IPS-20b (cell line): Measurements from ENCODE around the gene SMARCD1.

Experiments
- H3K27ac ChIP-seq: one replicate; pipeline ENCODE4 v1.5.1; 2013; ENCODE audit warnings: low read length
- H3K27me3 ChIP-seq: 2 replicates; pipeline ENCODE4 v1.6.1; 2013; ENCODE audit warnings: mild to moderate bottlenecking, low read length, inconsistent platforms; ENCODE audit not compliant: insufficient read depth
- H3K36me3 ChIP-seq: 2 replicates; pipeline ENCODE4 v1.6.1; 2013; ENCODE audit warnings: low read depth, mild to moderate bottlenecking, inconsistent platforms, low read length, moderate library complexity; ENCODE audit not compliant: insufficient read depth
- H3K4me1 ChIP-seq: 2 replicates; pipeline ENCODE4 v1.6.1; 2013; ENCODE audit warnings: mild to moderate bottlenecking, control low read depth, inconsistent platforms, low read length, moderate library complexity; ENCODE audit not compliant: insufficient read depth
- H3K4me3 ChIP-seq: 2 replicates; pipeline ENCODE4 v1.5.1; 2013; ENCODE audit warnings: mild to moderate bottlenecking, low read length, inconsistent platforms
- H3K9ac ChIP-seq: 2 replicates; pipeline ENCODE4 v1.6.1; 2013; ENCODE audit warnings: low read depth, mild to moderate bottlenecking, inconsistent platforms, low read length, moderate library complexity
- H3K9me3 ChIP-seq: 2 replicates; pipeline ENCODE4 v1.6.1; 2013; ENCODE audit warnings: mild to moderate bottlenecking, low read depth, low read length, inconsistent platforms; ENCODE audit not compliant: insufficient read depth

Gene SMARCD1

GRCh38 chr12:50049254-50050118 is 35.7 kb upstream of the SMARCD1 start:
- Histone ChIP-seq H3K4me3 (peak overlapping the region; percentile 66; the same call in 1 of the 2 replicates), H3K9ac (no peak overlapping the region), H3K27me3 (peaks cover 79% of the 10 kb centered on the region), H3K9me3 (no peaks in the 10 kb centered on the region), H3K36me3 (no peaks in the 10 kb centered on the region), H3K4me1 (peaks cover 5% of the 10 kb centered on the region; the same call in 1 of the 2 replicates), H3K27ac (no peak overlapping the region)

- H3K9ac ChIP-seq: peak overlapping the region; percentile 53; the same call in 1 of the 2 replicates
- peak overlapping the region; percentile 66 for H3K4me3 ChIP-seq
- no peak overlapping the region for H3K27ac ChIP-seq
- H3K9me3 ChIP-seq: no peaks in the 10 kb centered on the region
- H3K36me3 ChIP-seq: no peaks in the 10 kb centered on the region
- H3K4me1 ChIP-seq: peaks cover 5% of the 10 kb centered on the region; the same call in 1 of the 2 replicates
- H3K27me3 ChIP-seq: peaks cover 82% of the 10 kb centered on the region
Observed at GRCh38 chr12:50050119-50050385, 35.1 kb upstream of the SMARCD1 start.

- no peak overlapping the region for H3K27ac ChIP-seq
- H3K4me1 ChIP-seq: peaks cover 5% of the 10 kb centered on the region; the same call in 1 of the 2 replicates
- H3K9me3 ChIP-seq: no peaks in the 10 kb centered on the region
- peak overlapping the region; percentile 53; the same call in 1 of the 2 replicates for H3K9ac ChIP-seq
- H3K36me3 ChIP-seq: no peaks in the 10 kb centered on the region
- H3K27me3 ChIP-seq: peaks cover 87% of the 10 kb centered on the region
- H3K4me3 ChIP-seq: peak overlapping the region; percentile 66
Observed at GRCh38 chr12:50050410-50051098, 34.6 kb upstream of the SMARCD1 start.

GRCh38 chr12:50051101-50051806 is 33.9 kb upstream of the SMARCD1 start:
- Histone ChIP-seq H3K9me3 (no peaks in the 10 kb centered on the region), H3K4me3 (peak overlapping the region; percentile 66), H3K9ac (peak overlapping the region; percentile 53; the same call in 1 of the 2 replicates), H3K27ac (no peak overlapping the region), H3K36me3 (no peaks in the 10 kb centered on the region), H3K27me3 (peaks cover 94% of the 10 kb centered on the region), H3K4me1 (peaks cover 5% of the 10 kb centered on the region; the same call in 1 of the 2 replicates)

GRCh38 chr12:50052544-50052943 is 32.6 kb upstream of the SMARCD1 start:
- Histone ChIP-seq H3K9me3 (no peaks in the 10 kb centered on the region), H3K27me3 (peaks cover 97% of the 10 kb centered on the region), H3K4me1 (peaks cover 5% of the 10 kb centered on the region; the same call in 1 of the 2 replicates), H3K36me3 (no peaks in the 10 kb centered on the region), H3K9ac (no peak overlapping the region), H3K27ac (no peak overlapping the region), H3K4me3 (no peak overlapping the region)

- Histone ChIP-seq H3K4me1 (peaks cover 5% of the 10 kb centered on the region; the same call in 1 of the 2 replicates), H3K9ac (no peak overlapping the region), H3K4me3 (no peak overlapping the region), H3K36me3 (no peaks in the 10 kb centered on the region), H3K9me3 (no peaks in the 10 kb centered on the region), H3K27ac (no peak overlapping the region), H3K27me3 (peaks cover 96% of the 10 kb centered on the region)
Observed at GRCh38 chr12:50052964-50053363, 32.2 kb upstream of the SMARCD1 start.

- Histone ChIP-seq H3K27ac (no peak overlapping the region), H3K9ac (no peak overlapping the region), H3K9me3 (no peaks in the 10 kb centered on the region), H3K36me3 (no peaks in the 10 kb centered on the region), H3K4me1 (peaks cover 5% of the 10 kb centered on the region; the same call in 1 of the 2 replicates), H3K4me3 (no peak overlapping the region), H3K27me3 (peaks cover 96% of the 10 kb centered on the region)
Observed at GRCh38 chr12:50053583-50053982, 31.6 kb upstream of the SMARCD1 start.

- H3K9ac ChIP-seq: no peak overlapping the region
- peaks cover 97% of the 10 kb centered on the region for H3K27me3 ChIP-seq
- H3K4me1 ChIP-seq: peaks cover under 1% of the 10 kb centered on the region; the same call in 1 of the 2 replicates
- H3K27ac ChIP-seq: no peak overlapping the region
- no peaks in the 10 kb centered on the region for H3K9me3 ChIP-seq
- H3K36me3 ChIP-seq: no peaks in the 10 kb centered on the region
- H3K4me3 ChIP-seq: peak overlapping the region; percentile 73; the same call in 1 of the 2 replicates
Observed at GRCh38 chr12:50055831-50056638, 29.1 kb upstream of the SMARCD1 start.

- H3K27me3 ChIP-seq: peaks cover 97% of the 10 kb centered on the region
Observed at GRCh38 chr12:50056639-50056976, 28.5 kb upstream of the SMARCD1 start.

GRCh38 chr12:50057000-50057841 is 27.9 kb upstream of the SMARCD1 start, which contains the start of gene ASIC1:
Gene ASIC1 (plus strand): TSS chr12:50057596. CDS start chr12:50058767, 1,171 bp downstream.
- H3K9ac ChIP-seq: peak within 1 kb of the TSS; percentile 48; the same call in 1 of the 2 replicates
- H3K27me3 ChIP-seq: peaks cover 97% of the 10 kb centered on the region
- H3K4me1 ChIP-seq: no peaks in the 10 kb centered on the region; the same call in 1 of the 2 replicates
- no peaks in the 10 kb centered on the region for H3K9me3 ChIP-seq
- H3K4me3 ChIP-seq: peak within 1 kb of the TSS; percentile 73
- H3K27ac ChIP-seq: no peak within 1 kb of the TSS
- H3K36me3 ChIP-seq: no peaks in the 10 kb centered on the region

More at GRCh38 chr12:50056639-50056976, 28.5 kb upstream of the SMARCD1 start:
- Histone ChIP-seq H3K36me3 (no peaks in the 10 kb centered on the region), H3K27ac (no peak overlapping the region), H3K9ac (no peak overlapping the region; the same call in 1 of the 2 replicates), H3K9me3 (no peaks in the 10 kb centered on the region), H3K4me3 (peak overlapping the region; percentile 73), H3K4me1 (no peaks in the 10 kb centered on the region; the same call in 1 of the 2 replicates)
